Hepatic stellate cell (primary cell): Measurements from ENCODE around the gene RPS27L.
"Not testable (repeated sequence)": the region's sequence is repeated elsewhere in the genome, so short reads cannot be mapped to it uniquely, and the experiment has no call there.

Source experiments
- DNase-seq: peaks from one replicate; pipeline ENCODE4 v3.0.0; 2011; ENCODE audit warnings: low spot score

RPS27L gene

GRCh38 chr15:63098901-63099300, 58.4 kb downstream of the RPS27L start:
- DNase-seq, result not testable (repeated sequence)
